KMS-11 (cell line): ENCODE data around the gene SMCP.

ENCODE experiments used
- H2AFZ ChIP-seq: fragments of 200-600 bp; sonication (generic); 2 replicates; pipeline ENCODE4 v1.6.1; 2016; ENCODE audit warnings: antibody characterized with exemption, mixed run types, low read depth
- H3K27ac ChIP-seq: fragments of 200-600 bp; sonication (generic); 2 replicates; pipeline ENCODE4 v1.6.1; 2016; ENCODE audit warnings: mild to moderate bottlenecking, mixed run types
- H3K27me3 ChIP-seq: fragments of 200-600 bp; sonication (generic); 2 replicates; pipeline ENCODE4 v1.6.1; 2017; ENCODE audit warnings: mild to moderate bottlenecking, low read depth, mixed run types, moderate library complexity; ENCODE audit not compliant: insufficient read depth
- H3K36me3 ChIP-seq: fragments of 200-600 bp; sonication (generic); 2 replicates; pipeline ENCODE4 v1.6.1; 2017; ENCODE audit warnings: mild to moderate bottlenecking, mixed run types; ENCODE audit not compliant: insufficient read depth
- H3K4me1 ChIP-seq: fragments of 200-600 bp; sonication (generic); 2 replicates; pipeline ENCODE4 v1.6.1; 2016; ENCODE audit warnings: mild to moderate bottlenecking, low read depth, mixed run types; ENCODE audit not compliant: poor library complexity, severe bottlenecking
- H3K4me2 ChIP-seq: fragments of 200-600 bp; sonication (generic); 2 replicates; pipeline ENCODE4 v1.7.0; 2016; ENCODE audit warnings: mild to moderate bottlenecking, mixed run types
- H3K4me3 ChIP-seq: fragments of 200-600 bp; sonication (generic); IDR thresholded peaks from 2 replicates; pipeline ENCODE4 v1.6.1; 2017; ENCODE audit warnings: low read depth, low read length, mixed read lengths; ENCODE audit not compliant: insufficient read depth
- H3K79me2 ChIP-seq: fragments of 200-600 bp; sonication (generic); 2 replicates; pipeline ENCODE4 v1.6.1; 2016; ENCODE audit warnings: low read depth, mixed run types; ENCODE audit not compliant: insufficient read depth
- H3K9ac ChIP-seq: fragments of 200-600 bp; sonication (generic); 2 replicates; pipeline ENCODE4 v1.6.1; 2016; ENCODE audit warnings: mild to moderate bottlenecking, mixed run types
- H4K20me1 ChIP-seq: fragments of 200-600 bp; sonication (generic); 2 replicates; pipeline ENCODE4 v1.6.1; 2016; ENCODE audit warnings: mild to moderate bottlenecking, mixed run types; ENCODE audit not compliant: insufficient read depth
- CTCF ChIP-seq: fragments of 200-600 bp; sonication (generic); conservative IDR thresholded peaks from 2 replicates; pipeline ENCODE4 v1.6.1; 2017; ENCODE audit warnings: low read depth, mild to moderate bottlenecking, antibody characterized with exemption, low read length, moderate library complexity, mixed read lengths

Gene SMCP

DNA sequence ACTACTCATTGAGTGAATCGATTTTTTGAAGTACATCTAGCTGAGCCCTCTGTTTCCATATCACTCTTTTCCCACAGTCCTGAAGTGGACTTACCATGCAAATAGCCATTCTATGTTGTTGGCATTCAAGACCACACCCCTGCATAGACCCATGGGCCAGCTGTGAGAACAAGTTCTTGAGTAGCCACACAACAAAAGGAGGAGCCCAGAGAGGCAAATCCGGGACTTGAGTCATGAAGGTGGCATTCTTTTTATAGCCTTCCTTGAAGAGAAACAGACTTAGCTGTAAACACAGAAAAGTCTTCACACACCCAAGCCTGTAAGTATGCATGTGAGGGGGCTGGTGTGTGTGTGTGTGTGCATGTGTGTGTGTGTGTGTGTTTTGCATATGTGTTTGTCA lies 55.1 kb downstream of the SMCP start:
- H3K4me1 ChIP-seq, result no peaks in the 10 kb centered on the region
- H3K27ac ChIP-seq, result no peak overlapping the region

More for the DNA sequence above, 55.1 kb downstream of the SMCP start:
- Histone ChIP-seq H3K36me3 (no peaks in the 10 kb centered on the region), H4K20me1 (no peaks in the 10 kb centered on the region), H3K79me2 (no peaks in the 10 kb centered on the region), H3K4me2 (no peak overlapping the region), H3K9ac (no peak overlapping the region), H3K27me3 (no peaks in the 10 kb centered on the region), H3K4me3 (no peak overlapping the region), H2AFZ (no peak overlapping the region)
- TF ChIP-seq CTCF, result no peak
